Measurements from ENCODE around the gene DNAH1. TPM values are rescaled to one million over a fixed set of nuclear protein-coding genes. Genes with fewer than 3 reads are reported as not detected.

The DNAH1 gene
- total and polyA plus RNA-seq, 2 experiments from 2014 or later, result 0.81 to 1.8 TPM

DNA sequence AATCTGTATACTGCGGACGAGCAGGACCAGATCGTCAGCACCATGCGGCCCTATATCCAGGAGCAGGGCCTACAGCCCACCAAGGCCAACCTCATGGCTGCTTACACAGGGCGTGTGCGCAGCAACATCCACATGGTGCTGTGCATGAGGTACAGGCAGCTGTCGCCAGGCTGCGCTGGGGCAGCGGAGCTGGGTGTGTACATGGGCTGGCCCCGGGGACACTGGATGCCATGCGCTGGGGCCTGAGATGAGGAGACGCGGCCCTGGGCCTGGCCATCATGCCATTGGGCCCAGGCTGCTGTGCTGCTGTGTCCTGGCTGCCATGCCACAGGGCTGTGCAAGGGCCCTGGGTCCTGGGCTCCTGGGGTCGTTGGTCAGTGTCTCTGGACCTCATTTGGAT is 67.3 kb downstream of the DNAH1 start:
- peaks cover 3% of the 10 kb centered on the region; the same call in 1 of the 2 replicates for H3K4me1 ChIP-seq (ENCODE audit: insufficient read depth)
- H4K20me1 ChIP-seq (replicated peaks; ENCODE audit: insufficient read depth), result no peaks in the 10 kb centered on the region
- H3K36me3 ChIP-seq (ENCODE audit: insufficient read depth), result no peaks in the 10 kb centered on the region
- H3K27me3 ChIP-seq (ENCODE audit: insufficient read depth), result no peaks in the 10 kb centered on the region
- Mint-ChIP-seq H3K27ac (no peak overlapping the region), H3K27me3 (ENCODE audit: insufficient read depth, low read depth, poor library complexity) (peaks cover 3% of the 10 kb centered on the region), H3K4me1 (peaks cover 9% of the 10 kb centered on the region), H3K9me3 (no peaks in the 10 kb centered on the region), H3K4me3 (no peak overlapping the region), H3K36me3 (ENCODE audit: low read depth) (no peaks in the 10 kb centered on the region)
- no peak overlapping the region for H3K27ac ChIP-seq (ENCODE audit: low read depth)
- 0 out of 2 replicates have a peak, but pooled peaks cover 2% of the 10 kb centered on the region for H3F3A ChIP-seq (replicated peaks; ENCODE audit: low read depth)
- H2AFZ ChIP-seq, result no peak overlapping the region
- ATAC-seq (no peak), DNase-seq (ENCODE audit: low spot score) (no peak)
- H3K79me2 ChIP-seq (replicated peaks; ENCODE audit: insufficient read depth), result no peaks in the 10 kb centered on the region
- H3K4me2 ChIP-seq, result no peak overlapping the region
- TF ChIP-seq ZNF462 (CRISPR knock-in tag; IDR thresholded peaks at IDR 0.05), result no peak
- TF ChIP-seq, protein P1, sequence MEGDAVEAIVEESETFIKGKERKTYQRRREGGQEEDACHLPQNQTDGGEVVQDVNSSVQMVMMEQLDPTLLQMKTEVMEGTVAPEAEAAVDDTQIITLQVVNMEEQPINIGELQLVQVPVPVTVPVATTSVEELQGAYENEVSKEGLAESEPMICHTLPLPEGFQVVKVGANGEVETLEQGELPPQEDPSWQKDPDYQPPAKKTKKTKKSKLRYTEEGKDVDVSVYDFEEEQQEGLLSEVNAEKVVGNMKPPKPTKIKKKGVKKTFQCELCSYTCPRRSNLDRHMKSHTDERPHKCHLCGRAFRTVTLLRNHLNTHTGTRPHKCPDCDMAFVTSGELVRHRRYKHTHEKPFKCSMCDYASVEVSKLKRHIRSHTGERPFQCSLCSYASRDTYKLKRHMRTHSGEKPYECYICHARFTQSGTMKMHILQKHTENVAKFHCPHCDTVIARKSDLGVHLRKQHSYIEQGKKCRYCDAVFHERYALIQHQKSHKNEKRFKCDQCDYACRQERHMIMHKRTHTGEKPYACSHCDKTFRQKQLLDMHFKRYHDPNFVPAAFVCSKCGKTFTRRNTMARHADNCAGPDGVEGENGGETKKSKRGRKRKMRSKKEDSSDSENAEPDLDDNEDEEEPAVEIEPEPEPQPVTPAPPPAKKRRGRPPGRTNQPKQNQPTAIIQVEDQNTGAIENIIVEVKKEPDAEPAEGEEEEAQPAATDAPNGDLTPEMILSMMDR (conservative IDR thresholded peaks at IDR 0.05; ENCODE audit: low read depth in 2 of 2), result no peak
- TF ChIP-seq EZH2 (IDR thresholded peaks at IDR 0.05; ENCODE audit: low read depth, unreplicated experiment), result no peak
- H3K4me3 ChIP-seq, result no peak overlapping the region
- no peaks in the 10 kb centered on the region for H3K9me2 ChIP-seq (ENCODE audit: insufficient read depth)

All from GM23338 (cell line).